Type B pancreatic cell (in vitro differentiated cells): ENCODE measurements around the gene CEP112. TPM values are rescaled to one million over a fixed set of nuclear protein-coding genes. Genes with fewer than 3 reads are reported as not detected.

ENCODE experiments used
- DNase-seq: peaks from one replicate; pipeline ENCODE4 v3.0.0; 2021; ENCODE audit warnings: mixed read lengths; ENCODE audit not compliant: unreplicated experiment; ENCODE audit errors: extremely low spot score
- H3K27ac Mint-ChIP-seq: 2 replicates; pipeline ENCODE4 v1.8.0; 2021; ENCODE audit warnings: mild to moderate bottlenecking, mixed read lengths
- H3K27me3 Mint-ChIP-seq: 2 replicates; pipeline ENCODE4 v1.8.0; 2021; ENCODE audit warnings: mixed read lengths
- H3K36me3 Mint-ChIP-seq: 2 replicates; pipeline ENCODE4 v1.8.0; 2021; ENCODE audit warnings: mixed read lengths
- H3K4me1 Mint-ChIP-seq: one replicate; pipeline ENCODE4 v1.8.0; 2021; ENCODE audit warnings: mixed read lengths; ENCODE audit not compliant: unreplicated experiment
- H3K4me3 Mint-ChIP-seq: 2 replicates; pipeline ENCODE4 v1.8.0; 2021; ENCODE audit warnings: mild to moderate bottlenecking, mixed read lengths
- H3K9me3 Mint-ChIP-seq: 2 replicates; pipeline ENCODE4 v1.8.0; 2021; ENCODE audit warnings: mixed read lengths
- total RNA-seq: library from RNA; stranded (reverse); gene quantifications from 2 replicates; pipeline ENCODE4 v1.2.1, GENCODE V29; 2021; ENCODE audit warnings: low replicate concordance
- TF ChIP-seq, protein P1 (sequence below): fragments of 200-600 bp; sonication (generic); conservative IDR thresholded peaks from 2 replicates; pipeline ENCODE4 v1.5.0; 2021; ENCODE audit warnings: antibody characterized with exemption, mild to moderate bottlenecking

Gene CEP112
- total RNA-seq, 1 donor from 2014 or later: 18.0 TPM

DNA sequence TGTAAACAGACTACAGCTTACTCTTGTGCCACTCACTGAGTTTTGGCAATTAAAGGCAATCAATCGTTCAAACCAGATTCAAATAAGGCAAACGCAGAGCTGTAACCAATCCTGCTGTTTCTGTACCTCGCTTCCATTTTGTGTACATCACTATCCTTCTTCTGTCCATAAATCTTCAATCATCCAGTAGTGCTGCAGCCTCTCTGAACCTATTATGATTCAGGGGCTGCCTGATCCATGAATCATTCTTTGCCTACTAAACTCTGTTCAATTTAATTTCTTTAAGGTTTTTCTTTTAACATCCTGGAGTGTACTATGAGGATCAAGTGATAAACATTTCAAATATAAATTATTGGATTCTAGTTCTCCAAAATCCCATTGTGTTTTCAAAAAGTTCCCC lies 93.9 kb downstream of the CEP112 start:
- Mint-ChIP-seq H3K27ac (no peak overlapping the region), H3K36me3 (peaks cover 16% of the 10 kb centered on the region), H3K4me1 (no peaks in the 10 kb centered on the region), H3K27me3 (no peaks in the 10 kb centered on the region), H3K9me3 (no peaks in the 10 kb centered on the region), H3K4me3 (no peak overlapping the region)
- TF ChIP-seq, protein P1, sequence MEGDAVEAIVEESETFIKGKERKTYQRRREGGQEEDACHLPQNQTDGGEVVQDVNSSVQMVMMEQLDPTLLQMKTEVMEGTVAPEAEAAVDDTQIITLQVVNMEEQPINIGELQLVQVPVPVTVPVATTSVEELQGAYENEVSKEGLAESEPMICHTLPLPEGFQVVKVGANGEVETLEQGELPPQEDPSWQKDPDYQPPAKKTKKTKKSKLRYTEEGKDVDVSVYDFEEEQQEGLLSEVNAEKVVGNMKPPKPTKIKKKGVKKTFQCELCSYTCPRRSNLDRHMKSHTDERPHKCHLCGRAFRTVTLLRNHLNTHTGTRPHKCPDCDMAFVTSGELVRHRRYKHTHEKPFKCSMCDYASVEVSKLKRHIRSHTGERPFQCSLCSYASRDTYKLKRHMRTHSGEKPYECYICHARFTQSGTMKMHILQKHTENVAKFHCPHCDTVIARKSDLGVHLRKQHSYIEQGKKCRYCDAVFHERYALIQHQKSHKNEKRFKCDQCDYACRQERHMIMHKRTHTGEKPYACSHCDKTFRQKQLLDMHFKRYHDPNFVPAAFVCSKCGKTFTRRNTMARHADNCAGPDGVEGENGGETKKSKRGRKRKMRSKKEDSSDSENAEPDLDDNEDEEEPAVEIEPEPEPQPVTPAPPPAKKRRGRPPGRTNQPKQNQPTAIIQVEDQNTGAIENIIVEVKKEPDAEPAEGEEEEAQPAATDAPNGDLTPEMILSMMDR: no peak
- no peak for DNase-seq

DNA sequence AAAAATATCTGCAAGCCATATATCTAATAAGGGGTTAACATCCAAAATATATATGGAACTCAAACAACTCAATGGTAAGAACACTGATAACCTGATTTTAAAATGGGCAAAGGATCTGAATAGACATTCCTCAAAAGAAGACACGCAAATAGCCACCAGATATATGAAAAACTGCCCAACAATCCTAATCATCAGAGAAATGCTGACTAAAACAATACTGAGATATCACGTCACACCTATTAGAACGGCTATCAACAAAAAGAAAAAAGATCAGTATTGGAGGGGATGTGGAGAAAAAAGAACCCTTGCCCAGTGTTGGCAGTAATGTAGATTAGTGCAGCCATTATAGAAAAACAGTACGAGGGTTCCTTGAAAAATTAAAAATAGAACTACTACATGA lies 97.2 kb downstream of the CEP112 start:
- DNase-seq: no peak
- Mint-ChIP-seq H3K4me3 (no peak overlapping the region), H3K4me1 (no peaks in the 10 kb centered on the region), H3K36me3 (peaks cover 14% of the 10 kb centered on the region), H3K27ac (no peak overlapping the region), H3K9me3 (peaks cover 5% of the 10 kb centered on the region), H3K27me3 (no peaks in the 10 kb centered on the region)
- TF ChIP-seq, protein P1: no peak

- no peaks in the 10 kb centered on the region for H3K27me3 Mint-ChIP-seq
- DNase-seq: no peak
- peaks cover 16% of the 10 kb centered on the region for H3K36me3 Mint-ChIP-seq
- no peak overlapping the region for H3K27ac Mint-ChIP-seq
- no peaks in the 10 kb centered on the region for H3K4me1 Mint-ChIP-seq
- H3K9me3 Mint-ChIP-seq: peaks cover 12% of the 10 kb centered on the region
- TF ChIP-seq, protein P1: no peak
- H3K4me3 Mint-ChIP-seq: no peak overlapping the region
Observed at GRCh38 chr17:66091445-66092080, 100.4 kb downstream of the CEP112 start.

DNA sequence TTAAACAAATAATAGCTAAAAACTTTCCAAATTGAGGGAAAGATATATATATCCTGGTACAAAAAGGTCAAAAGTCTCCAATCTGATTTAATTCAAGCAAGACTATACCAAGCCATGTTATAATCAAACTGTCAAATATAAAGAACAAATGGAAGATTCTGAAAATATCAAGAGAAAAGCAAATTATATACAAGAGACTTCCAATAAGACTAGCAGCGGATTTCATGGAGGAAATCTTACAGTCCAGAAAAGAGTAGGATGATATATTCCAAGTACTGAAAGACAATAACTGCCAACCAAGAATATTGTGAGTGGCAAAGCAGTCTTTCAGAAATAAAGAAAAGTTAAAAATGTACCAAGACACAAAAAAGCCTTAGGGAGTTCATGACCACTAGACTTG lies 102.2 kb downstream of the CEP112 start:
- Mint-ChIP-seq H3K36me3 (peaks cover 12% of the 10 kb centered on the region), H3K27me3 (no peaks in the 10 kb centered on the region), H3K4me3 (no peak overlapping the region), H3K27ac (no peak overlapping the region), H3K9me3 (peaks cover 12% of the 10 kb centered on the region), H3K4me1 (no peaks in the 10 kb centered on the region)
- DNase-seq: no peak
- TF ChIP-seq, protein P1: no peak

GRCh38 chr17:66088173-66088572 lies 103.8 kb downstream of the CEP112 start:
- TF ChIP-seq, protein P1: no peak
- Mint-ChIP-seq H3K4me3 (no peak overlapping the region), H3K27ac (no peak overlapping the region), H3K27me3 (no peaks in the 10 kb centered on the region), H3K36me3 (peaks cover 14% of the 10 kb centered on the region), H3K9me3 (peaks cover 12% of the 10 kb centered on the region), H3K4me1 (no peaks in the 10 kb centered on the region)
- no peak for DNase-seq
